B cell (primary cell): ENCODE data around the gene PHLPP2. TPM values are rescaled to one million over a fixed set of nuclear protein-coding genes. Genes with fewer than 3 reads are reported as not detected.
A peak's percentile ranks its signal among the peaks of the same experiment; 100 is the strongest.

Experiments
- ATAC-seq: fragments of 200-7000 bp; cut with Tn5 transposase; one replicate; pipeline ENCODE4 v1.10.0; 2021; ENCODE audit warnings: low read depth, mild to moderate bottlenecking, moderate number of reproducible peaks, moderate library complexity
- CTCF ChIA-PET: fragments of 350-600 bp; sonication (Branson Sonifier 250); formaldehyde crosslinking; loops from one replicate; lab custom pipeline; 2021; ENCODE audit warnings: antibody characterized with exemption, inconsistent platforms; lab: Charles Lee
- POLR2A ChIA-PET: fragments of 350-600 bp; sonication (Branson Sonifier 250); formaldehyde crosslinking; loops from one replicate; lab custom pipeline; 2021; ENCODE audit warnings: antibody characterized with exemption; lab: Charles Lee
- DNase-seq: peaks from one replicate; pipeline ENCODE4 v3.0.0; 2013
- H2AFZ ChIP-seq: 2 replicates; pipeline ENCODE4 v1.6.1; 2012; ENCODE audit warnings: mild to moderate bottlenecking, low read depth, low read length; ENCODE audit not compliant: insufficient read depth, poor library complexity, severe bottlenecking
- H3K27ac ChIP-seq, 2 donors: 1 replicate in 1 of 2; 2 replicates in 1 of 2; pipeline ENCODE4 v1.5.1; 2012 to 2013; ENCODE audit warnings: low read length in 2 of 2, mild to moderate bottlenecking in 2 of 2, moderate library complexity in 1 of 2
- H3K27me3 ChIP-seq, 4 experiments: fragments of 200-600 bp in 1 of 4; sonication (generic) in 1 of 4; replicated peaks in 1 of 4; 1 replicate in 2 of 4; 2 replicates in 2 of 4; pipeline versions ENCODE4 v1.6.1 to v1.7.0; 2013 to 2016; ENCODE audit warnings: low read length in 3 of 4, mild to moderate bottlenecking in 2 of 4, mixed read lengths in 1 of 4, moderate library complexity in 1 of 4; ENCODE audit not compliant: insufficient read depth in 4 of 4, control insufficient read depth in 3 of 4; ENCODE audit errors: control extremely low read depth in 1 of 4
- H3K36me3 ChIP-seq, 2 experiments: replicated peaks in 1 of 2; 1 replicate in 1 of 2; 2 replicates in 1 of 2; pipeline versions ENCODE4 v1.6.1 to v1.7.1; 2013; ENCODE audit warnings: low read length in 1 of 2; ENCODE audit not compliant: insufficient read depth in 2 of 2, control insufficient read depth in 1 of 2; ENCODE audit errors: control extremely low read depth in 1 of 2, extremely low read depth in 1 of 2
- H3K4me1 ChIP-seq, 2 donors: fragments of 200-600 bp in 1 of 2; sonication (generic) in 1 of 2; 1 replicate in 1 of 2; 2 replicates in 1 of 2; pipeline versions ENCODE4 v1.5.1 to v1.6.1; 2013 to 2017; ENCODE audit warnings: low read length in 2 of 2; ENCODE audit not compliant: control insufficient read depth in 2 of 2, insufficient read depth in 2 of 2
- H3K4me2 ChIP-seq: replicated peaks from 2 replicates; pipeline ENCODE3; 2012; ENCODE audit warnings: mild to moderate bottlenecking, low read depth, low read length; ENCODE audit not compliant: poor library complexity, severe bottlenecking
- H3K4me3 ChIP-seq, 5 experiments: fragments of 200-600 bp in 1 of 5; sonication (generic) in 1 of 5; 1 replicate in 3 of 5; 2 replicates in 2 of 5; pipeline versions ENCODE4 v1.5.1 to v1.7.0; 2011 to 2016; ENCODE audit warnings: low read length in 4 of 5, mild to moderate bottlenecking in 4 of 5, low read depth in 2 of 5, control low read depth in 1 of 5, moderate library complexity in 1 of 5; ENCODE audit not compliant: insufficient read depth in 1 of 5; ENCODE audit errors: control extremely low read depth in 1 of 5, extremely low read depth in 1 of 5
- H3K79me2 ChIP-seq: fragments of 200-600 bp; sonication (generic); one replicate; pipeline ENCODE4 v1.6.0; 2016; ENCODE audit warnings: low read length; ENCODE audit not compliant: control insufficient read depth, insufficient read depth
- H3K9ac ChIP-seq: fragments of 200-600 bp; sonication (generic); 2 replicates; pipeline ENCODE4 v1.6.1; 2017; ENCODE audit warnings: mild to moderate bottlenecking, low read length, moderate library complexity
- H3K9me3 ChIP-seq, 3 donors: one replicate each; pipeline versions ENCODE4 v1.6.1 to v1.7.1; 2013; ENCODE audit warnings: low read length in 2 of 3; ENCODE audit not compliant: control insufficient read depth in 2 of 3, insufficient read depth in 1 of 3; ENCODE audit errors: control extremely low read depth in 1 of 3
- H4K20me1 ChIP-seq: 2 replicates; pipeline ENCODE4 v1.6.0; 2012; ENCODE audit warnings: mild to moderate bottlenecking, low read length; ENCODE audit not compliant: insufficient read depth, control insufficient read depth, poor library complexity, severe bottlenecking
- H3K27ac Mint-ChIP-seq: one replicate; pipeline ENCODE4 v1.8.0; 2021; ENCODE audit warnings: mixed read lengths
- H3K27me3 Mint-ChIP-seq: one replicate; pipeline ENCODE4 v1.8.0; 2021; ENCODE audit warnings: mixed read lengths
- H3K4me1 Mint-ChIP-seq: one replicate; pipeline ENCODE4 v1.8.0; 2021; ENCODE audit warnings: mixed read lengths
- H3K4me3 Mint-ChIP-seq: one replicate; pipeline ENCODE4 v1.8.0; 2021; ENCODE audit warnings: mixed read lengths
- H3K9me3 Mint-ChIP-seq: one replicate; pipeline ENCODE4 v1.8.0; 2022; ENCODE audit warnings: mixed read lengths; ENCODE audit not compliant: insufficient read depth
- CTCF ChIP-seq: fragments of 200-600 bp; IDR thresholded peaks from one replicate; pipeline ENCODE4 v1.8.0; 2022; ENCODE audit warnings: antibody characterized with exemption, mild to moderate bottlenecking
- EZH2 ChIP-seq: IDR thresholded peaks from 2 replicates; pipeline ENCODE4 v1.6.1; 2012; ENCODE audit warnings: borderline replicate concordance, low read depth, mild to moderate bottlenecking, moderate library complexity, low read length; ENCODE audit not compliant: insufficient read depth, poor library complexity, severe bottlenecking
- WGBS: methylation state at CpG from one replicate; pipeline ENCODE4 v1.1.5; 2013; ENCODE audit warnings: missing lambda C conversion rate; ENCODE audit not compliant: insufficient coverage; 5-methylcytosine and 5-hydroxymethylcytosine counted together
- intact Hi-C: fragments of 100-400 bp; cut with micrococcal nuclease; formaldehyde crosslinking; loops from one replicate; pipeline ENCODE4 v1.10.0; 2022
- polyA plus RNA-seq: library from polyadenylated mRNA; depleted of rRNA; stranded (reverse); fragments of >200 nt; gene quantifications from 2 replicates; pipeline ENCODE4 v1.2.3, GENCODE V29; 2012
- total RNA-seq, 2 donors: library from RNA; stranded (reverse); fragments of 120-200 nt in 1 of 2; gene quantifications; 1 replicate in 1 of 2; 2 replicates in 1 of 2; pipeline versions ENCODE4 v1.2.3 to v1.2.4, GENCODE V29; 2013 to 2022

PHLPP2 gene
- total and polyA plus RNA-seq, 2 donors (not counting 1 experiment from before 2014, with no cell fraction given): 7.2 to 16.1 TPM

- Histone ChIP-seq H2AFZ (no peak overlapping the region), H3K9ac (no peak overlapping the region), H3K79me2 (peaks cover 7% of the 10 kb centered on the region), H3K4me1 (no peaks in the 10 kb centered on the region), H3K27ac (no peak overlapping the region), H3K27me3 (no peaks in the 10 kb centered on the region), H3K9me3 (no peaks in the 10 kb centered on the region), H3K4me3 (no peak overlapping the region), H4K20me1 (no peaks in the 10 kb centered on the region), H3K36me3 (peaks cover 7 to 70% of the 10 kb centered on the region in 2 experiments), H3K4me2 (no peak overlapping the region)
- peak overlapping the region; percentile 50 for H3K27ac Mint-ChIP-seq
- 100% methylated on average over 1 of the region's 7 CpGs for WGBS
- H3K9me3 Mint-ChIP-seq: no peaks in the 10 kb centered on the region
- POLR2A ChIA-PET: interaction anchor here (0.7 kb wide), 2 partner anchors 19 to 21 kb away, joined by 3 to 5 read pairs; no protein-coding TSS in a partner anchor
- TF ChIP-seq CTCF (peak; percentile 85), EZH2 (no peak)
- ATAC-seq (peak; percentile 58), DNase-seq (peak; percentile 75)
- H3K4me1 Mint-ChIP-seq: peaks cover 4% of the 10 kb centered on the region
- CTCF ChIA-PET: interaction anchor here (1.7 to 3.1 kb wide), 2 partner anchors 181 to 215 kb away, joined by 8 to 15 read pairs; no protein-coding TSS in a partner anchor
- H3K27me3 Mint-ChIP-seq: no peaks in the 10 kb centered on the region
- intact Hi-C loops: loop anchor here (1.0 to 5.0 kb wide), 5 partner anchors 20 to 249 kb away; no protein-coding TSS in a partner anchor
- no peak overlapping the region for H3K4me3 Mint-ChIP-seq
Observed at GRCh38 chr16:71746442-71747046, 22.0 kb upstream of the PHLPP2 start.

- no peak overlapping the region for H2AFZ ChIP-seq
- H3K4me1 ChIP-seq: no peaks in the 10 kb centered on the region
- TF ChIP-seq CTCF: no peak
- no peak for TF ChIP-seq EZH2
- H3K9ac ChIP-seq: no peak overlapping the region
- H3K4me1 Mint-ChIP-seq: no peaks in the 10 kb centered on the region
- no peak overlapping the region for H3K27ac Mint-ChIP-seq
- no peaks in the 10 kb centered on the region for H3K27me3 ChIP-seq
- no peaks in the 10 kb centered on the region for H3K27me3 Mint-ChIP-seq
- ChIA-PET CTCF (interaction anchor here (1.0 kb wide), 1 partner anchor 223 kb away, joined by 3 read pairs; no protein-coding TSS in a partner anchor), POLR2A (no interaction called here)
- WGBS: 93% methylated on average over 3 of the region's 4 CpGs
- intact Hi-C loops: no loop called here
- H3K4me3 ChIP-seq: no peak overlapping the region
- H3K9me3 ChIP-seq: no peaks in the 10 kb centered on the region
- DNase-seq (no peak), ATAC-seq (no peak)
- no peaks in the 10 kb centered on the region for H3K9me3 Mint-ChIP-seq
- H3K36me3 ChIP-seq: peaks cover 20 to 70% of the 10 kb centered on the region in 2 experiments
- no peaks in the 10 kb centered on the region for H4K20me1 ChIP-seq
- H3K4me2 ChIP-seq: no peak overlapping the region
- H3K27ac ChIP-seq: no peak overlapping the region
- H3K79me2 ChIP-seq: peaks cover 9% of the 10 kb centered on the region
- H3K4me3 Mint-ChIP-seq: no peak overlapping the region
Observed at GRCh38 chr16:71738855-71739254, 14.4 kb upstream of the PHLPP2 start.
